Measurements from ENCODE around the gene KDM8. TPM values are rescaled to one million over a fixed set of nuclear protein-coding genes. Genes with fewer than 3 reads are reported as not detected.

The KDM8 gene
- total RNA-seq, 1 experiment from 2014 or later, result 5.1 TPM

DNA sequence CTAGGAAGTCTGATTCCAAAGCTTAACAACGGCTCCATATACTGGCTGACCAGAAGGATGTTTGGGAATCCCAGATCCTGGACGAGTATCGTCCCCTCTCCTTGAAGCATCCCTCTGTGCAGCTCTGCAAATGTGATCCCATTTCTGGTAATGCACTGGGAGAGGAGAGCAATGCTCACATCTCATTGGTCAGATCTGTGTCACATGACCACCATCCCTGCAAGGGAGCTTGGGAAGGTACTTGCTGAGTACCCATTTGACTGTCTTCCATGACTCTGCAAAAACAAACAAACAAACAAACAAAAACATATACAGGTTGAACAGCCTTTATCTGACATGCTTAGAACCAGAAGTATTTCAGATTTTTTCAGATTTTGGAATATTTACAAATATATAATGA lies 41.9 kb upstream of the KDM8 start:
- DNase-seq, result no peak
- no peak overlapping the region for H3K4me2 ChIP-seq
- H3K36me3 ChIP-seq (ENCODE audit: low read depth), result no peaks in the 10 kb centered on the region
- ChIA-PET CTCF (no interaction called here), POLR2A (ENCODE audit: unreplicated experiment) (no interaction called here)
- peaks cover 33% of the 10 kb centered on the region for H3K27me3 ChIP-seq (ENCODE audit: insufficient read depth, low read depth)
- H3K9me3 ChIP-seq (ENCODE audit: insufficient read depth, low read depth), result no peaks in the 10 kb centered on the region
- BruUV-seq (replicated peaks), result no TSS peak
- no peak overlapping the region for H3K27ac ChIP-seq
- H3K4me1 ChIP-seq (replicated peaks; ENCODE audit: insufficient read depth), result no peaks in the 10 kb centered on the region
- no peaks in the 10 kb centered on the region for H4K20me1 ChIP-seq (ENCODE audit: insufficient read depth)
- TF ChIP-seq CTCF (conservative IDR thresholded peaks at IDR 0.05) (no peak), EZH2 (IDR thresholded peaks at IDR 0.05; ENCODE audit: low read depth) (no peak)
- no peak overlapping the region for H2AFZ ChIP-seq
- no peak overlapping the region for H3K4me3 ChIP-seq
- no peaks in the 10 kb centered on the region for H3K9me2 ChIP-seq (ENCODE audit: insufficient read depth)
- intact Hi-C loops (cut with micrococcal nuclease; ENCODE audit: unreplicated experiment), result no loop called here
- no peaks in the 10 kb centered on the region for H3K79me2 ChIP-seq (ENCODE audit: low read depth)
- no peaks in the 10 kb centered on the region for H3F3A ChIP-seq (ENCODE audit: insufficient read depth, low read depth)

DNA sequence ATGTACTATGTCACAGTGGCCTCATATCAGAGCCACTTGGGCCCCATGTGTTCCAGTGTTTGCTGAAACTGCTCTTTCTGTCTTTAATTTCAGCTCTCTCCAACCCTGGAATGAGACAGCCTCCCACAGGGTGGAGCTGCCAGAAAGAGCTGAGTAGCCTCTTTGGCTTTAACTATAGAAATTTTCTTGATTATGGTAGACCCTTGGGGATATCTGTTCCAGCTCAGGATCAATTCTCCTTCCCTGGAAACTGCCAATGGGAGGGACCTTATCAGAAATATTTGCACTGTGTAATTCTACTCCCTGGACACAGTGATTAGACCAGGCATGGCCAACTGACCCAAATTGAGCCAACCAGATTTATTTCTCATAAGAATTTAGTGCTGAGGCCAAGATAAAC lies 39.0 kb upstream of the KDM8 start:
- no peaks in the 10 kb centered on the region for H3K9me3 ChIP-seq (ENCODE audit: insufficient read depth, low read depth)
- H3K4me3 ChIP-seq, result no peak overlapping the region
- no peak for TF ChIP-seq EZH2 (IDR thresholded peaks at IDR 0.05; ENCODE audit: low read depth)
- no peak for TF ChIP-seq CTCF (conservative IDR thresholded peaks at IDR 0.05)
- no peak overlapping the region for H2AFZ ChIP-seq
- no peak for DNase-seq
- H3K4me1 ChIP-seq (replicated peaks; ENCODE audit: insufficient read depth), result no peaks in the 10 kb centered on the region
- no TSS peak for BruUV-seq (replicated peaks)
- CTCF ChIA-PET, result no interaction called here
- H3K4me2 ChIP-seq, result no peak overlapping the region
- H3K27ac ChIP-seq, result no peak overlapping the region
- intact Hi-C loops (cut with micrococcal nuclease; ENCODE audit: unreplicated experiment), result no loop called here
- H3K36me3 ChIP-seq (ENCODE audit: low read depth), result no peaks in the 10 kb centered on the region
- no peaks in the 10 kb centered on the region for H3K79me2 ChIP-seq (ENCODE audit: low read depth)
- no peaks in the 10 kb centered on the region for H4K20me1 ChIP-seq (ENCODE audit: insufficient read depth)
- H3K9me2 ChIP-seq (ENCODE audit: insufficient read depth), result no peaks in the 10 kb centered on the region
- POLR2A ChIA-PET (ENCODE audit: unreplicated experiment), result no interaction called here
- peaks cover 45% of the 10 kb centered on the region for H3K27me3 ChIP-seq (ENCODE audit: insufficient read depth, low read depth)
- no peaks in the 10 kb centered on the region for H3F3A ChIP-seq (ENCODE audit: insufficient read depth, low read depth)

GRCh38 chr16:27165576-27165975 lies 37.8 kb upstream of the KDM8 start:
- POLR2A ChIA-PET (ENCODE audit: unreplicated experiment), result no interaction called here
- no peak overlapping the region for H3K4me2 ChIP-seq
- intact Hi-C loops (cut with micrococcal nuclease; ENCODE audit: unreplicated experiment), result no loop called here

More at GRCh38 chr16:27165576-27165975, 37.8 kb upstream of the KDM8 start:
- H3F3A ChIP-seq (ENCODE audit: insufficient read depth, low read depth), result peaks cover 5% of the 10 kb centered on the region; the same call in 1 of the 2 replicates
- DNase-seq, result no peak
- no peaks in the 10 kb centered on the region for H3K79me2 ChIP-seq (ENCODE audit: low read depth)
- H3K9me2 ChIP-seq (ENCODE audit: insufficient read depth), result no peaks in the 10 kb centered on the region
- no peak overlapping the region for H3K27ac ChIP-seq
- TF ChIP-seq CTCF (conservative IDR thresholded peaks at IDR 0.05) (no peak), EZH2 (IDR thresholded peaks at IDR 0.05; ENCODE audit: low read depth) (no peak)
- H3K4me3 ChIP-seq, result no peak overlapping the region
- no TSS peak for BruUV-seq (replicated peaks)
- H2AFZ ChIP-seq, result no peak overlapping the region
- no peaks in the 10 kb centered on the region for H4K20me1 ChIP-seq (ENCODE audit: insufficient read depth)
- H3K36me3 ChIP-seq (ENCODE audit: low read depth), result no peaks in the 10 kb centered on the region
- no peaks in the 10 kb centered on the region for H3K4me1 ChIP-seq (replicated peaks; ENCODE audit: insufficient read depth)
- H3K27me3 ChIP-seq (ENCODE audit: insufficient read depth, low read depth), result peaks cover 42% of the 10 kb centered on the region
- H3K9me3 ChIP-seq (ENCODE audit: insufficient read depth, low read depth), result no peaks in the 10 kb centered on the region
- CTCF ChIA-PET, result interaction anchor here (0.6 kb wide), 1 partner anchor 280 kb away, joined by 4 read pairs; no protein-coding TSS in a partner anchor

Measured in PC-9 (cell line).